ENCODE results near the gene ATP5PF.
"Not testable (repeated sequence)": the region's sequence is repeated elsewhere in the genome, so short reads cannot be mapped to it uniquely, and the experiment has no call there.

Gene ATP5PF

GRCh38 chr21:25734904-25735645, at the start of gene ATP5PF, which contains the start of gene GABPA:
Gene ATP5PF, minus strand, starts transcription at chr21:25734904. Its CDS starts 5,110 bp downstream, at chr21:25729794.
Gene GABPA, plus strand, starts transcription at chr21:25734972. Its CDS starts 6,627 bp downstream, at chr21:25741599.
- DNase-seq: peak; percentile 97 to 98

- not testable (repeated sequence) for DNase-seq
Measured at GRCh38 chr21:25778126-25778875, 43.6 kb upstream of the ATP5PF start.

DNA sequence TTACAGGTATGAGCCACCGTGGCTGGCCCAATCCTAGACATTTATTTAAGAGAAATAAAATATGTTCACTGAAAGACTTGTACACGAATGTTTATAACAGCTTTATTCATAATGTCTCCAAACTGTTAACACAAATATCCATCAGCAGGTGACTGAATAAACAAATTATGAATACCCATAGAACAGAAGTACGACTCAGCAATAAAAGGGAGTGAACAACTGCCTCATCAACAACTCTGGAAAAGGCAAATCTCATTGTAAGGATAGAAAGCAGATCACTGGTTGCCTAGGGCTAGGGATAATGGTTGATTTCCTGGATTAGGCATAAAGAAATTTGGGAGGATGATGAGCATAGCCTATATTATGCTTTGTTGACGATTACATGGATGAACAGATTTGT, 41.7 kb upstream of the ATP5PF start:
- DNase-seq: no peak

DNA sequence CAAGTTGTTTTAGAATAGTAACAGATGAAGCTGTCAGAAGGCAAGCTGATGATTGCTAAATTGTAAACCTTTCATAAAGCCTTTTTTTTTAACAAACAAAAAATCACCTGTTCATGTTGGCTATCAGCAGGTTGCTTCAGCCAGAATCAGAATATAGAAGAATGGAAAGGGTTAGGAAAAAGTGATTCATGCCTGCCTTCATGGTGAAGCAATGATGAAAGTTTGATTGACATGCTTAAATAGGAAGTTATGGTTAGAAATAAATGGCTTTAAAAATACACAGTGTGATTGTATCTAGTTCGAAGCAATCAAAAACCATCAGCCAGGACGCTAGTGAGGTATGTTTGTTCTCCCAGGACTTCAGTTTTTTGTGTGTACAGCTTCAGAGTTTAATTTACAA, 38.0 kb upstream of the ATP5PF start:
- no peak for DNase-seq

- DNase-seq: no peak
Measured at GRCh38 chr21:25767921-25768320, 33.2 kb upstream of the ATP5PF start.

- DNase-seq: no peak
Measured at GRCh38 chr21:25764065-25764464, 29.4 kb upstream of the ATP5PF start.

DNA sequence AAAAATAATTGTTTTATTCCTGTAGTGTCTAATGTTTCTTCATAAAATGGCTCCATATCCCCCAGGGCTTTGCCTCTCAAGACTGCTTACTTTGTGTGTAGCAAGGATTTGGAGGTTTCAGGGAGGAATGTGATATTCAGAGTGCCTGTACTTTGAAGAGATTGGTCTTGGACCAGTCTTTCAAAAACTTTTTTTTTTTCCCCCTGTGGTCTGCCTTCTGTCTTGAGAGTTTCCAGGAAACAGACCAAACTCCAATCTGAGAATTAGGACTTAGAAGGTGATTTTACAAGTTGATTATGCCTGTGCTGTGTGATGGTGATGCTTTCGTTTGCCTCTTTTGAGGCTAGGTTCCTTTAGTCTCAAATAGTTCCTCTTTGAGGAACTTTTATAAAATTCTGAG, 26.0 kb upstream of the ATP5PF start:
- no peak for DNase-seq

- DNase-seq: no peak
Measured at GRCh38 chr21:25760061-25760460, 25.4 kb upstream of the ATP5PF start.

DNA sequence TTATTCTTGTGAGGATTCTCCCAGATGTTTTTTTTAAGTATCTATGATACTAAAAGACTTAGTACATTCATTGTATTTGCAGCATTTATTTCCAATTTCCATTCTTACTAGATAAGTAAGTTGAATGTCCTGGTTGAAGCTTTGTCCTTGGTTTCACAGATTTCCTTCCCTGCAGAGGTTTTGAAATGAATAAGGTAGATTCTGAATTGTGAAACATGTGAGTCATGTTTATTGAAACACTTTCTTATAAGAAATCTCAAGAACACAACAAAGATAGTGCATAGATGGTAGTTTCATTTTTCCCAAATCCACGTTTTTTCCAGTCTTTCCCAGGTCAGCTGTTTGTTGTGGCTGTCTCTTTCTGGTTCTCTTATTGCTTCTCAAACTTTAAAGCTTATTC, 24.9 kb upstream of the ATP5PF start:
- DNase-seq: no peak

DNA sequence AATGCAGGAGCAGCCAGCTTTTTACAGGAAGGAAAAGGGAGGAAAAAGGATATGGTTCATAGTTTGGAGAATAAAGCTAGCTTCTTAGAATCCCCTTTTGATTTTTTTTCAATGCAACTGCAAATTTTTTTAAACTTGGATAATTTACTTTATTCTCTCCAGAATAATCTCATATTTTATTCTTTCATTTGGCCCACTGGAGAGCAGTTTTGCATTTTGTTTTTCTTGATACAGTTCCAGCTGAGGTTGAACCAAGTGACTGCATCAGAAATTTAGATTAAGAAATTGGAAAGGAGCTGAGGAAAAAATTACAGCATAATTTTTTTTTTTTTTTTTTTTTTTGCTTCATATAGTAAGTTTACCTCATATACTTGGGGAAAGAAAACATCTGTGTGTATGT, 22.8 kb upstream of the ATP5PF start:
- no peak for DNase-seq

DNA sequence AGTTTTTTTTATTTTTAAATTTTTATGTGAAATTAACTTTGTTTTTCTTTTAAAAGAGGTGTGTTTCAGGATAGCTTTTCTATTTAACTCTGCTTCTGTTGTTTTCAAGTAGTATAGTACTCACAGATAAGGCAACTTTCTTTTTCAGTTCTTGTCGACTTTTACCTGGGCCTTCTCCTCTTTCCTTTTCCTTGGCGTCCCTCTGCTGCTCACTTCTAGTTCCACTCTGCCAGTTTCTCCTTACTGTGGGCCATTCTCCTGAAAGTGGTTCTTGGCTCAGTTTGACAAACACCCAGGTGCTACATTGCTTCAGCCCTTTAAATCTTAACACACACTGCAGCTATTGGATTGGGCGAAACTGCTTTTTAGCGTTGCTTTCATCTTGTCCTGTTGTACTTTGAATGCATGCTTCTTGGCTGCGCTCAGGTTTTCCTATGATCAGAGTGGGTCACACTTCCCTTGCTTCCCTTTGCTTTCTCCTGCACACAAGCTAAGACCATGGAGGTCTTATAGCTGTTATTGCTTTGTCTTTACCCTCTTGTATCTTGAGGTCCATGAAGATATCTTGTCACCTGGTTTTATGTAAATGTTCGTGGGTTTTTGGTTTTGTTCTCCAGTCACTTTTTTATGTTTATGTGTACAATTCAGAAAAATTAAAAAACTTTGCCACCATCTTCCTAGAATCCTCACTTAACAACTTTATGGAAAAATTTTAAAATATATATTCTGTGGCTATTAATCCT, 21.7 kb upstream of the ATP5PF start:
- no peak for DNase-seq

DNA sequence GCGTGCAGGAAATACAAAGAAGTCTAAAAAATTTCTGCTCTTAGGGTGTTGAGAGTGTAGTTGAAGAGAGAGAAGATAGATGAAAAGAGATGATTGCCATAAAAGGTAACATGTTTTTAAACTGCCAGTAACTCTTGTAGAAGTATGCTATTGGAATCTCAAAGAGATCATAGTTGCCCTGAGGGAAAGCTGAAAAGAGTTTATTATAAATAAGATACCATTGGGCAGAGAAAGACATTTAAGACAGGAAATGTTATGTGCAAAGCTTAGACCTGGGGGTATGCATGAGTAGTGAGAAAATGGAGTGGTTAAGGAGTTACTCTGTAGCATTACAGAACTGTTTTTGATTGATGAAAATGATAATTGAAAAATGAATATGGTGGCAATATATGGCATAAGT, 17.7 kb upstream of the ATP5PF start:
- no peak for DNase-seq

DNA sequence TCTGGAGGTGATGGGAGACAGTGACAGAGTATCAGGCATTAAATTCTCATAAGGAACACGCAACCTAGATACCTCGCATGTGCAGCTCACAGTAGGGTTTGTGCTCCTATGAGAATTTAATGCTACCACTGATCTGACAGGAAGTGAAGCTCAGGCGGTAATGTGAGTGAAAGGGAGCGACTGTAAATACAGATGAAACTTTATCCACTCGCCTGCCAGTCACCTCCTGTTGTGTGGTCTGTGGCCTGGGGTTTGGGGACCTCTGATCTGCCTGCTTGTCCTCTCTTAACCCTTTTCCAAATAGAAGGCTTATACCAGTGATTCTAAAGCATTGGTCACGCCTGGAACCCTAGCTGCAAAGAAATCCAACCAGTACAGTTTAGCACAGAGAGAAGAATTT, 15.4 kb upstream of the ATP5PF start:
- no peak for DNase-seq

- DNase-seq: no peak
Measured at GRCh38 chr21:25744854-25745253, 10.2 kb upstream of the ATP5PF start.

DNA sequence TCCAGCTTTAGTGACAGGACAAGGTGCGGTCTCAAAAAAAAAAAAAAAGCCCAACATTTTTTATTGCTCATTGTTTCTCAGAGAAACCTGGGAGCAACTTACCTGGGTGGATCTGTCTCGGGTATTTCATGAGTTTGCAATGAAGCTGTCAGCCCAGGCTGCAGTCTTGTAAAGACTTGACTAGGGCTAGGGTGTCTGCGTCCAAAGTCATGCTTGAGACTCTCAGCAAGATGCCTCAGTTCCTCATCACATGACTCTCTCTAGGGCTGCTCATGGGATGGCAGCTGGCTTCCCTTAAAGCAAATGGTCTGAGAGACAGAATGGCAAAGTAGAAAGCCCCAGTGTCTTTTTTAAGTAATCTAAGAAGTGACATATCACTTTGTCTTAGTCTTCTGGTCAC, 8.2 kb upstream of the ATP5PF start:
- no peak for DNase-seq

GRCh38 chr21:25737421-25737820, 2.7 kb upstream of the ATP5PF start:
- DNase-seq: no peak

GRCh38 chr21:25735646-25736597, 1.2 kb upstream of the ATP5PF start:
- DNase-seq: peak; percentile 73 to 77

GRCh38 chr21:25734654-25734903, 125 bp downstream of the ATP5PF start:
- no peak for DNase-seq

DNA sequence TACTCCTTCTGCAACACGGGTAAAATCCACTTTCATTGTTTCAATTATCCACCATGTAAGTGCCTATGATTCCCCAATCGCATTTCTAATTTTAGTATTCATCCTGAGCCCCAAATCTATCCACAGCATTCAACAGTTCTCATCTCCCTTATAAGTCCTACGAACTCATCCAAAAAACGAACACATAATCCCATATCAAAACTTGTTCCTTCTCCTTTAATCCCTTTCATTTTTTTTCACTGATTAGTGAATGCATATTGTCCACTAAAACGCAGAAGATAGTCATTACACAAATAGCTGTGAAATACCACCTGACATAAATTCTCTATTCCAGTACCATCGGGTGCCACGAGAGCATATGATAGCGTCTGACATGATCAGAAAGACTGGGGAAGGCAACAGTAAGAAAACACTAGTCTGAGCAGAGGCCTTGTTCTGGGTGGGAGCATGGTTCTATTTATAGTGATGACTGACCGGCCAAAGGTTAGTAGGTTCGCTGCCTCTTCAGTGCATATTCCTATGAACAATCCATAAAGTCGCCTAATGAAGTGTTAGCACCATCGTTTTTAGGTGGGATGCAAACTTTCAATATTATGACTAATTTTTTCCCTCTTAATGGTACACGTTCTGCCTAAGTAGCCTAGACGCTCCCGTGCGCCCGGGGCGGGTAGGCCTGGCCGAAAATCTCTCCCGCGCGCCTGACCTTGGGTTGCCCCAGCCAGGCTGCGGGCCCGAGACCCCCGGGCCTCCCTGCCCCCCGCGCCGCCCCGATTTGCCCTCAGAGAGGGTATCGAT, 648 bp downstream of the ATP5PF start:
- DNase-seq: peak in 1 of 2 donors; percentile 16

GRCh38 chr21:25732091-25732760, 2.5 kb downstream of the ATP5PF start:
- no peak for DNase-seq

GRCh38 chr21:25722631-25723030, 12.1 kb downstream of the ATP5PF start:
- peak in 1 of 2 donors; percentile 7 for DNase-seq

Measured in CD4-positive, alpha-beta T cell treated with Interleukin-1 beta for 1 hour (primary cell).